HepG2 (cell line): ENCODE measurements around the gene RAB1B. TPM values are rescaled to one million over a fixed set of nuclear protein-coding genes. Genes with fewer than 3 reads are reported as not detected.

Experiments used
- BCL6 ChIP-seq: IDR thresholded peaks from 2 replicates; pipeline ENCODE4 v1.6.1; 2016; ENCODE audit warnings: missing genetic modification reagents, missing compliant biosample characterization
- ELK4 ChIP-seq: sonication (generic); formaldehyde crosslinking; IDR thresholded peaks from 2 replicates; pipeline ENCODE4 v1.9.0; 2021; ENCODE audit warnings: missing genetic modification reagents, borderline replicate concordance
- IKZF5 ChIP-seq: IDR thresholded peaks from 2 replicates; pipeline ENCODE4 v1.6.1; 2018; ENCODE audit warnings: missing genetic modification reagents, mild to moderate bottlenecking, missing compliant biosample characterization
- MEIS1 ChIP-seq: sonication (generic); formaldehyde crosslinking; IDR thresholded peaks from 2 replicates; pipeline ENCODE4 v1.9.0; 2021; ENCODE audit warnings: mild to moderate bottlenecking, missing genetic modification reagents, moderate library complexity, borderline replicate concordance
- NCOA5 ChIP-seq: sonication (generic); formaldehyde crosslinking; IDR thresholded peaks from 2 replicates; pipeline ENCODE4 v1.4.0; 2020; ENCODE audit warnings: missing genetic modification reagents
- NFE2 ChIP-seq: sonication (generic); formaldehyde crosslinking; IDR thresholded peaks from 2 replicates; pipeline ENCODE4 v1.4.0; 2020; ENCODE audit warnings: missing genetic modification reagents
- NR0B2 ChIP-seq: sonication (generic); formaldehyde crosslinking; IDR thresholded peaks from 2 replicates; pipeline ENCODE4 v1.4.0; 2020; ENCODE audit warnings: mild to moderate bottlenecking, missing genetic modification reagents
- PAWR ChIP-seq: sonication (generic); formaldehyde crosslinking; IDR thresholded peaks from 2 replicates; pipeline ENCODE4 v1.4.0; 2020; ENCODE audit warnings: missing genetic modification reagents, mild to moderate bottlenecking, borderline replicate concordance
- POLR2AphosphoS5 ChIP-seq: IDR thresholded peaks from 2 replicates; pipeline ENCODE4 v1.6.1; 2012; ENCODE audit warnings: low read depth, low read length
- PRDM15 ChIP-seq: sonication (generic); formaldehyde crosslinking; IDR thresholded peaks from 2 replicates; pipeline ENCODE4 v1.4.0; 2020; ENCODE audit warnings: missing genetic modification reagents
- SMARCC2 ChIP-seq: fragments of 450-650 bp; IDR thresholded peaks from 2 replicates; pipeline ENCODE4 v1.6.1; 2017; ENCODE audit warnings: antibody characterized with exemption, mild to moderate bottlenecking
- TBX3 ChIP-seq: fragments of 450-650 bp; IDR thresholded peaks from 2 replicates; pipeline ENCODE4 v1.6.1; 2017; ENCODE audit warnings: antibody characterized with exemption, mild to moderate bottlenecking, inconsistent platforms, borderline replicate concordance
- TIGD3 ChIP-seq: sonication (generic); formaldehyde crosslinking; IDR thresholded peaks from 2 replicates; pipeline ENCODE4 v1.5.1; 2020; ENCODE audit warnings: mild to moderate bottlenecking, missing genetic modification reagents, borderline replicate concordance
- TSC22D2 ChIP-seq: sonication (generic); formaldehyde crosslinking; IDR thresholded peaks from 2 replicates; pipeline ENCODE4 v1.5.1; 2020; ENCODE audit warnings: missing genetic modification reagents, mild to moderate bottlenecking, borderline replicate concordance
- ZFP1 ChIP-seq: IDR thresholded peaks from 2 replicates; pipeline ENCODE4 v1.6.1; 2016
- ZFP41 ChIP-seq: sonication (generic); formaldehyde crosslinking; IDR thresholded peaks from 2 replicates; pipeline ENCODE4 v1.4.0; 2020; ENCODE audit warnings: mild to moderate bottlenecking, missing genetic modification reagents, borderline replicate concordance
- ZFP62 ChIP-seq: sonication (generic); formaldehyde crosslinking; IDR thresholded peaks from 2 replicates; pipeline ENCODE4 v1.4.0; 2020; ENCODE audit warnings: missing genetic modification reagents
- ZNF446 ChIP-seq: sonication (generic); formaldehyde crosslinking; IDR thresholded peaks from 2 replicates; pipeline ENCODE4 v1.5.0; 2020; ENCODE audit warnings: mild to moderate bottlenecking, missing genetic modification reagents
- ZNF460 ChIP-seq: sonication (generic); formaldehyde crosslinking; IDR thresholded peaks from 2 replicates; pipeline ENCODE4 v1.5.1; 2020; ENCODE audit warnings: missing genetic modification reagents, mild to moderate bottlenecking, borderline replicate concordance
- ZNF614 ChIP-seq: IDR thresholded peaks from 2 replicates; pipeline ENCODE4 v1.6.1; 2018; ENCODE audit warnings: missing biosample characterization, missing genetic modification reagents, inconsistent platforms, borderline replicate concordance
- ZNF713 ChIP-seq: sonication (generic); formaldehyde crosslinking; IDR thresholded peaks from 2 replicates; pipeline ENCODE4 v1.4.0; 2020; ENCODE audit warnings: mild to moderate bottlenecking, missing genetic modification reagents
- ZZZ3 ChIP-seq: sonication (generic); formaldehyde crosslinking; IDR thresholded peaks from 2 replicates; pipeline ENCODE4 v1.4.0; 2020; ENCODE audit warnings: missing genetic modification reagents, mild to moderate bottlenecking, borderline replicate concordance
- polyA plus RNA-seq, 8 experiments: library from polyadenylated mRNA; depleted of rRNA in 3 of 8; stranded (reverse) in 7 of 8; unstranded in 1 of 8; fragments of >200 nt; fragmentation: Illumina TruSeq in 4 of 8; extraction: Trizol in 4 of 8; gene quantifications; 2 replicates each; pipeline versions ENCODE4 v1.2.1 to v1.2.3, GENCODE V29; 2011 to 2016; ENCODE audit warnings: low read depth in 4 of 8, missing spikeins in 1 of 8, mixed read lengths in 1 of 8; ENCODE audit not compliant: insufficient read depth in 1 of 8
- total RNA-seq, 5 experiments: library from RNA; depleted of rRNA; stranded (reverse); fragments of >200 nt; fragmentation: Illumina TruSeq; extraction: Trizol; gene quantifications; 2 replicates each; pipeline ENCODE4 v1.2.3, GENCODE V29; 2016; ENCODE audit warnings: low read depth in 1 of 5

The RAB1B gene
- total and polyA plus RNA-seq, 2 of the 13 experiments (the other 11 are each of a cell fraction or from before 2014, with no cell fraction given), result 77.9 to 87.9 TPM

- TF ChIP-seq IKZF5 (no peak), ELK4 (CRISPR knock-in tag) (no peak), ZFP41 (CRISPR knock-in tag) (no peak), MEIS1 (CRISPR knock-in tag) (no peak), NR0B2 (CRISPR knock-in tag) (no peak), ZNF460 (CRISPR knock-in tag) (no peak), ZNF446 (CRISPR knock-in tag) (no peak), ZFP62 (CRISPR knock-in tag) (no peak), ZFP1 (no peak), TSC22D2 (CRISPR knock-in tag) (no peak), ZNF713 (no peak), ZNF614 (CRISPR knock-in tag) (no peak), PAWR (CRISPR knock-in tag) (no peak), NCOA5 (CRISPR knock-in tag) (no peak), TIGD3 (CRISPR knock-in tag) (no peak), POLR2AphosphoS5 (no peak), NFE2 (CRISPR knock-in tag) (no peak), ZZZ3 (CRISPR knock-in tag) (no peak), BCL6 (CRISPR knock-in tag) (no peak), SMARCC2 (no peak), PRDM15 (no peak), TBX3 (no peak)
These were observed 49.5 kb downstream of the RAB1B start (continued) for GRCh38 chr11:66317723-66318599.
